Measurements from ENCODE around the gene WWC1.

WWC1 gene

DNA sequence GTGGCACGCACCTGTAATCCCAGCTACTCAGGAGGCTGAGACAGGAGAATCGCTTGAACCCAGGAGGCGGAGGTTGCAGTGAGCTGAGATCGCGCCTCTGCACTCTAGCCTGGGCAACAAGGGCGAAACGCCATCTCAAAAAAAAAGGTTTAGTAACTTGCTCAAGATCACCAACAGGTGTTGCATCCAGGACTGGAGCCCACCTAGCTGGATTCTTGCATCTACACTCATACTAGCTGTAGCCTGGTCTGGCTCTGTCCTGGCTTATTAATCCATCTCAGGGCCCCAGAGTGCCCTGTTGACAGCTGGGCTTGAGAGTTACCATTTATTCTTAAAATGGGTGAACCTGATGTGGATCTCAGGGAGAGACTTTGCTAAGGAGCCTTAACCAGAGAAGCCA is 7.5 kb downstream of the WWC1 start:
- ChIA-PET CTCF (interaction anchor here (0.6 kb wide), 1 partner anchor 112 kb away, joined by 3 read pairs; no protein-coding TSS in a partner anchor), POLR2A (ENCODE audit: low non-redundant PET) (interaction anchor here (0.6 kb wide), 1 partner anchor 14 kb away, joined by 15 read pairs; no protein-coding TSS in a partner anchor)
- no peak overlapping the region for H3K27ac ChIP-seq
- TF ChIP-seq, protein P1, sequence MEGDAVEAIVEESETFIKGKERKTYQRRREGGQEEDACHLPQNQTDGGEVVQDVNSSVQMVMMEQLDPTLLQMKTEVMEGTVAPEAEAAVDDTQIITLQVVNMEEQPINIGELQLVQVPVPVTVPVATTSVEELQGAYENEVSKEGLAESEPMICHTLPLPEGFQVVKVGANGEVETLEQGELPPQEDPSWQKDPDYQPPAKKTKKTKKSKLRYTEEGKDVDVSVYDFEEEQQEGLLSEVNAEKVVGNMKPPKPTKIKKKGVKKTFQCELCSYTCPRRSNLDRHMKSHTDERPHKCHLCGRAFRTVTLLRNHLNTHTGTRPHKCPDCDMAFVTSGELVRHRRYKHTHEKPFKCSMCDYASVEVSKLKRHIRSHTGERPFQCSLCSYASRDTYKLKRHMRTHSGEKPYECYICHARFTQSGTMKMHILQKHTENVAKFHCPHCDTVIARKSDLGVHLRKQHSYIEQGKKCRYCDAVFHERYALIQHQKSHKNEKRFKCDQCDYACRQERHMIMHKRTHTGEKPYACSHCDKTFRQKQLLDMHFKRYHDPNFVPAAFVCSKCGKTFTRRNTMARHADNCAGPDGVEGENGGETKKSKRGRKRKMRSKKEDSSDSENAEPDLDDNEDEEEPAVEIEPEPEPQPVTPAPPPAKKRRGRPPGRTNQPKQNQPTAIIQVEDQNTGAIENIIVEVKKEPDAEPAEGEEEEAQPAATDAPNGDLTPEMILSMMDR (conservative IDR thresholded peaks at IDR 0.05; ENCODE audit: low read depth): no peak
- DNase-seq (ENCODE audit: low spot score): no peak

DNA sequence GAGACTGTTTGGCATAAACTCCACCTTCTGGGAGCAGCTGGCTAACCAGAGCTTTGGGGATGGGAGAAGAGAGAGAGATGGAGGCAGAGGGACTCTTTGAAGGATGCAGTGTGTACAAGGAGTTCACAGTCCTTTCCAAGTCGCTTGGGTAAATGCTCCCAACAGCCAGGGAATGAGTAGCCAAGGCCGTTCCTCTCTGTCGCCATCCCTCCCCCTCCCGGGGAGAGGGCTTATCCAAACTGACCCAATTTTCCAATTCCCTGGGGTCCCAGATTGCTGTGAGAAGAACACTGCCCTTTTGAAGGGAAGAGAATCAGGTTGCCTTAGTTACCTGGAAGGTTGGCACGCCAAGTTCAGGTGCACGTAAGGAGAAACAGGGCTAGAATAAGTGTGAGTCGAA is 7.9 kb downstream of the WWC1 start:
- DNase-seq (ENCODE audit: low spot score): no peak
- H3K27ac ChIP-seq: 0 out of 2 replicates have a peak overlapping the region, but pooled peaks have one; percentile 42
- TF ChIP-seq, protein P1 (conservative IDR thresholded peaks at IDR 0.05; ENCODE audit: low read depth): no peak
- ChIA-PET POLR2A (ENCODE audit: low non-redundant PET) (interaction anchor here (0.6 kb wide), 1 partner anchor 14 kb away, joined by 15 read pairs; no protein-coding TSS in a partner anchor), CTCF (interaction anchor here (0.6 kb wide), 1 partner anchor 112 kb away, joined by 3 read pairs; no protein-coding TSS in a partner anchor)

DNA sequence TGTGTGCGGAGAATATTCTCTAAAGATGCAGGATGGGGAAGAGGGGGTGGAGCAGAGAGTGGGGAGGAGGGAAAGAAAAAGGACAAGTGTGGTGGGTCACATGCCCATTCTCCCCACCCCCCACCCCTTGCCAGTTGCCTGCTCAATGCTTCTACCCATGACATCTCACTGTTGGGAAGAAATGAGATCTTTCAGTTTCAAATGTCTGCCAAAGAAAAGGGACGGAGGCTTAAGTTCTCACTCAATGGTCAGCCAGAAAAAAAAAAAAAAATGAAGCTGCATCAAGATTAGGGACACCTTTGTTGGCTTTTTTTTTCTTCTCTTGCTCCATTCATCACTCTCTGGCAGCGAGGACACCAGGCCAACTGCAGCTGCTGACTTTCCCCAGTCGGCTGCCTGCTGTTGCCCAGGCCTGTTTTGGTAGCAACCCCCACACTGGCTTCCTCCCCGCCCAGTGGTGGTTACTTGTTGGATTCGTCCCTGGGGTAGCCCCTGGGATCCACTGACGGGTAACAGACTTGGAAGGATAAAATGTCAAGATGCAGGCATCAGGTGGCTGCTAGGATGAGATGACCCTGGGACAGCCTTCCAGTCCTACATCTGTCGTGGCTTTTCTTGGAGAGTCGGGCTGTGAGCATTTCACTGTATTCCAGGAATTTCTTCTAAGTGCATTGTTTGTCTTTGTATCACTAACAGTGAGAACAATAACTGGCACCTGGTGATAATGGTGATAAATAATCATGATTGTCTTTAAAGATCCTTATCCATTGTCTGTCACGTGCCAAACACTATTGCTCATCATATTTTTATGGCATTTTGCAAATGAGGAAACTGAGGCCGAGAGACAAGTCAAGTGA is 9.1 kb downstream of the WWC1 start:
- DNase-seq (ENCODE audit: low spot score): peak; percentile 45
- ChIA-PET POLR2A (ENCODE audit: low non-redundant PET) (no interaction called here), CTCF (interaction anchor here (1.7 kb wide), 1 partner anchor 8 kb away, joined by 7 read pairs; no protein-coding TSS in a partner anchor)
- TF ChIP-seq, protein P1 (conservative IDR thresholded peaks at IDR 0.05; ENCODE audit: low read depth): no peak
- H3K27ac ChIP-seq: peak overlapping the region; percentile 42

DNA sequence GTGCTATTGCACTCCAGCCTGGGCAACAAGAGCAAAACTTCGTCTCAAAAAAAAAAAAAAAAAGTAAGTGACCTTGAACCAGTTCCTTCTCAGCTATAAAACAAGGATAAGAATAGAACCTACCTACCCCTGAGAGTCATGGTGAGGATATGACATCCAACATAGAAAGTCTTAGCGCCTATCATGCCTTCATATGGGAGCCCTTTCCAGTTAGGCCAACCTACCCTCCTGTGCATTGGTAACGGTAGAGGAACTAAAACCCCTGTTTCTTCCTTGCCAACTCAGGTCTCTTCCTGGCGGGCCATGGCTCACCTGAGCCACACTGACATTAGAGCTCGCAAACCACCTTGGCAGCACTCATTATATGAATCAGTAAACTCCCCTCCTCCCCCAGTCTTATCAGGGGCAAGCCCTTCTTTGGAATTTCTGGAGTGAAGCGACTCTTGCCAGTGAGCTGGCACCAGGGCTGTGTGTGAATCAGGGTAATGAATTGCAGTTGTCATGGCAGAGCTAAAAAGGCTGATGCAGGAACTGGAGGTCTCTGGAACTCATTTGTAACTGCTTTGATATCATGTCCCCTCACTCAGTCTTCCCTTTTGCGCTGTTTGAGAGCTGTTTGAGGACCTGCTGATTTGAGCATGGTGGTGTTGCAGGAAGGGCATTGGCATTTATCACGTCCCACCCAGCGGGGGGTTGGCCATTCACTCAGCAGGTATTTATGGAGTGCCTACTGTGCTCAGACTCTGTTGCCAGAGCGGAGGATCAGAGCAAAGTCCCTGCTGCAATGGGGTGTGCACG is 10.3 kb downstream of the WWC1 start:
- CTCF ChIA-PET: interaction anchor here (0.6 to 1.7 kb wide), 4 partner anchors 9 to 63 kb away, joined by 3 to 7 read pairs (median 4); no protein-coding TSS in a partner anchor
- H3K27ac ChIP-seq: peak overlapping the region; percentile 62
- DNase-seq (ENCODE audit: low spot score): peak; percentile 99
- TF ChIP-seq, protein P1 (conservative IDR thresholded peaks at IDR 0.05; ENCODE audit: low read depth): no peak
- POLR2A ChIA-PET (ENCODE audit: low non-redundant PET): interaction anchor here (0.9 kb wide), 1 partner anchor 11 kb away, joined by 12 read pairs; no protein-coding TSS in a partner anchor

DNA sequence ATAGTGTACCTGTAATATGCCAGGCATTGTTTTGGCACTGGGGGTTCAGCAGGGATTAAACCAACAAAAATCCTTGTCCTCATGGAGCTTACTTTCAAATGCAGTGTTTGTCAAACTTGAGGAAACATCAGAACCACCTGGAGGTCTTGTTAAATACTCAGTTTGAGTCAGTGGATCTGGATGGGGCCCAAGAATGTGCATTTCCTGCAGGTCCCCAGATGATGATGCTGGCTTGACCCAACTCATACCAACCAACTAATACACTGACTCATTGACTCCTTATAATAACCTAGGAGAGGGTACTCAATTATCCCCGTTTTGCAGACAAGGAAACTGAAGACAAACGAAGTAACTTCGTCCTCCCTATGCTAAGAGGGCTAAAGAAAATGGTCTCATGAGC is 11.3 kb downstream of the WWC1 start:
- H3K27ac ChIP-seq: no peak overlapping the region
- CTCF ChIA-PET: interaction anchor here (0.6 kb wide), 1 partner anchor 11 kb away, joined by 3 read pairs; no protein-coding TSS in a partner anchor
- DNase-seq (ENCODE audit: low spot score): no peak
- POLR2A ChIA-PET (ENCODE audit: low non-redundant PET): no interaction called here
- TF ChIP-seq, protein P1 (conservative IDR thresholded peaks at IDR 0.05; ENCODE audit: low read depth): no peak
